Heart left ventricle (tissue), 13 donors: Measurements from ENCODE around the gene MARVELD3.

Experiments used
- CTCF ChIP-seq, 12 donors: fragments of 200-600 bp; sonication (generic) in 4 of 12; IDR thresholded peaks; one replicate each; pipeline versions ENCODE4 v1.5.0 to v1.8.0; 2018 to 2022; ENCODE audit warnings: antibody characterized with exemption in 12 of 12, mild to moderate bottlenecking in 5 of 12
- POLR2A ChIP-seq, 2 donors: fragments of 450-650 bp; IDR thresholded peaks; one replicate each; pipeline ENCODE4 v1.6.1; 2017; ENCODE audit warnings: antibody characterized with exemption in 2 of 2, mild to moderate bottlenecking in 2 of 2, moderate library complexity in 2 of 2
- donor health status: ischemic (EF 13 %, LVEDD 7.1; RV severe dilation, severe dysfunction).
- donor health status: DM: no; HTN: yes; CAD: no.
- donor health status: DM: no; HTN: no; CAD: no.
- donor health status: ischemic (EF 25% LVEDD 6.9; RV normal size, moderate dysfunction).
- donor health status: ischemic (EF 25% LVEDD 5.7; RV mildly dilated, moderate dysfunction).
- donor health status: ischemic (EF 35%, LVEDD 5.7; RV mildly dilated, moderate dysfunction).
- donor health status: nonischemic (EF 11% LVEDD 7.7; RV severe dilation, severe dysfunction).
- donor health status: DM: yes; HTN: yes; CAD: no.
- donor health status: PGD.
- donor health status: ischemic (EF 29% LVEDD 5.4; RV normal size, mild dysfunction).
- donor health status: nonischemic (EF 23%, LVEDD 6.1; RV moderate dilation, normal function).

DNA sequence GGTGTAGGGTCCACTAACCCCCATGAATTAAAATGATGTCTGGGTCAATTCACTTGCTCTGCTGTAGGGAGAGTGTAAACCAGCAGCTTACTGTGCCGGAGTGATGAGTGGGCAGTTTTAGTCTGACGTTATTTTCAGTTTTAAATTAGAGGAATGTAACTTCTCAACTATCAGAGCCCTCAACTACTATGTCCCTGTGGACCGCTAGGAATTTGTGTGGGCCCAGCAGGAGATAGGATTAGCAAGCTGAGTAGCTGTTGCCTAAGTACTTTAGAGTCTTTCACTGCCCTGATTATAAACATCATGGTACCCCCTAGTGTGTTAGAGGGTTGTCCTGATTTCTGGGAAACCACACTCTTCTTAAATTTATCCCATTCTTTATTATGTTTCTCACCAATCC, 11.4 kb downstream of the MARVELD3 start:
- no peak for TF ChIP-seq CTCF (IDR thresholded peaks at IDR 0.05)
- TF ChIP-seq POLR2A (IDR thresholded peaks at IDR 0.05), result no peak
